Measurements from ENCODE around the gene TTC38.

The TTC38 gene

GRCh38 chr22:46303347-46303965, 35.6 kb downstream of the TTC38 start:
- Histone ChIP-seq H3K4me1 (ENCODE audit: insufficient read depth, low read length, poor library complexity, severe bottlenecking) (peaks cover 55% of the 10 kb centered on the region), H3K9ac (ENCODE audit: low read depth, low read length, poor library complexity, severe bottlenecking) (peak overlapping the region; percentile 24), H2AFZ (ENCODE audit: low read length) (no peak overlapping the region), H3K9me2 (replicated peaks; ENCODE audit: low read depth, low read length) (no peaks in the 10 kb centered on the region), H4K20me1 (ENCODE audit: insufficient read depth, low read length, poor library complexity, severe bottlenecking) (peaks cover 20% of the 10 kb centered on the region), H3K4me3 (ENCODE audit: low read length, poor library complexity, severe bottlenecking) (peak overlapping the region; percentile 58), H3K27me3 (ENCODE audit: insufficient read depth, low read length, poor library complexity, severe bottlenecking) (no peaks in the 10 kb centered on the region), H3F3A (ENCODE audit: low read depth) (no peaks in the 10 kb centered on the region), H3K4me2 (ENCODE audit: low read depth, low read length, poor library complexity, severe bottlenecking) (peak overlapping the region; percentile 67), H3K79me2 (ENCODE audit: insufficient read depth, low read length) (peaks cover 99% of the 10 kb centered on the region), H3K9me3 (ENCODE audit: insufficient read depth, low read depth, low read length) (no peaks in the 10 kb centered on the region), H3K36me3 (ENCODE audit: insufficient read depth, low read length) (peaks cover 20% of the 10 kb centered on the region; the same call in 1 of the 2 replicates)
- TF ChIP-seq EZH2phosphoT487 (IDR thresholded peaks at IDR 0.05; ENCODE audit: borderline replicate concordance): no peak
- TF ChIP-seq CTCF (conservative IDR thresholded peaks at IDR 0.05; ENCODE audit: low read length): no peak

- Histone ChIP-seq H4K20me1 (ENCODE audit: insufficient read depth, low read length, poor library complexity, severe bottlenecking) (peaks cover 17% of the 10 kb centered on the region), H3K9me3 (ENCODE audit: insufficient read depth, low read depth, low read length) (no peaks in the 10 kb centered on the region), H3K36me3 (ENCODE audit: insufficient read depth, low read length) (peaks cover 51% of the 10 kb centered on the region; the same call in 1 of the 2 replicates), H3K4me2 (ENCODE audit: low read depth, low read length, poor library complexity, severe bottlenecking) (no peak overlapping the region), H2AFZ (ENCODE audit: low read length) (no peak overlapping the region), H3K27me3 (ENCODE audit: insufficient read depth, low read length, poor library complexity, severe bottlenecking) (no peaks in the 10 kb centered on the region), H3K4me1 (ENCODE audit: insufficient read depth, low read length, poor library complexity, severe bottlenecking) (peaks cover 25% of the 10 kb centered on the region), H3F3A (ENCODE audit: low read depth) (no peaks in the 10 kb centered on the region), H3K9me2 (replicated peaks; ENCODE audit: low read depth, low read length) (no peaks in the 10 kb centered on the region), H3K4me3 (ENCODE audit: low read length, poor library complexity, severe bottlenecking) (no peak overlapping the region), H3K79me2 (ENCODE audit: insufficient read depth, low read length) (peaks cover 87% of the 10 kb centered on the region), H3K9ac (ENCODE audit: low read depth, low read length, poor library complexity, severe bottlenecking) (no peak overlapping the region)
- no peak for TF ChIP-seq EZH2phosphoT487 (IDR thresholded peaks at IDR 0.05; ENCODE audit: borderline replicate concordance)
- no peak for TF ChIP-seq CTCF (conservative IDR thresholded peaks at IDR 0.05; ENCODE audit: low read length)
These were observed 40.6 kb downstream of the TTC38 start for GRCh38 chr22:46308283-46308988.

GRCh38 chr22:46309526-46310085, 41.8 kb downstream of the TTC38 start:
- Histone ChIP-seq H4K20me1 (ENCODE audit: insufficient read depth, low read length, poor library complexity, severe bottlenecking) (peaks cover 11% of the 10 kb centered on the region), H3K9me2 (replicated peaks; ENCODE audit: low read depth, low read length) (no peaks in the 10 kb centered on the region), H3K4me2 (ENCODE audit: low read depth, low read length, poor library complexity, severe bottlenecking) (no peak overlapping the region), H3K4me3 (ENCODE audit: low read length, poor library complexity, severe bottlenecking) (no peak overlapping the region), H3K4me1 (ENCODE audit: insufficient read depth, low read length, poor library complexity, severe bottlenecking) (peaks cover 14% of the 10 kb centered on the region), H3K9ac (ENCODE audit: low read depth, low read length, poor library complexity, severe bottlenecking) (no peak overlapping the region), H3K36me3 (ENCODE audit: insufficient read depth, low read length) (peaks cover 60% of the 10 kb centered on the region; the same call in 1 of the 2 replicates), H3K27me3 (ENCODE audit: insufficient read depth, low read length, poor library complexity, severe bottlenecking) (no peaks in the 10 kb centered on the region), H3F3A (ENCODE audit: low read depth) (0 out of 2 replicates have a peak, but pooled peaks cover 2% of the 10 kb centered on the region), H3K9me3 (ENCODE audit: insufficient read depth, low read depth, low read length) (no peaks in the 10 kb centered on the region), H3K79me2 (ENCODE audit: insufficient read depth, low read length) (peaks cover 79% of the 10 kb centered on the region), H2AFZ (ENCODE audit: low read length) (no peak overlapping the region)
- no peak for TF ChIP-seq CTCF (conservative IDR thresholded peaks at IDR 0.05; ENCODE audit: low read length)
- no peak for TF ChIP-seq EZH2phosphoT487 (IDR thresholded peaks at IDR 0.05; ENCODE audit: borderline replicate concordance)
